GM23338 (cell line): ENCODE measurements around the gene TRAF2. TPM values are rescaled to one million over a fixed set of nuclear protein-coding genes. Genes with fewer than 3 reads are reported as not detected.
"Not testable (repeated sequence)": the region's sequence is repeated elsewhere in the genome, so short reads cannot be mapped to it uniquely, and the experiment has no call there.

Experiments
- ATAC-seq: fragments of 200-7000 bp; cut with Tn5 transposase; 3 replicates; pipeline ENCODE4 v1.9.1; 2020
- DNase-seq: peaks from one replicate; pipeline ENCODE4 v3.0.0-alpha.2; 2015; ENCODE audit warnings: low spot score
- H2AFZ ChIP-seq: fragments of 200-600 bp; sonication (generic); 2 replicates; pipeline ENCODE4 v1.8.0; 2016; ENCODE audit warnings: antibody characterized with exemption, mild to moderate bottlenecking, moderate library complexity
- H3F3A ChIP-seq: fragments of 200-600 bp; sonication (generic); replicated peaks from 2 replicates; pipeline ENCODE4 v1.8.0; 2017; ENCODE audit warnings: antibody characterized with exemption, mixed run types, low read depth
- H3K27ac ChIP-seq: fragments of 200-600 bp; sonication (generic); 2 replicates; pipeline ENCODE4 v1.6.1; 2016; ENCODE audit warnings: low read depth
- H3K27me3 ChIP-seq: fragments of 200-600 bp; sonication (generic); 2 replicates; pipeline ENCODE4 v1.8.0; 2016; ENCODE audit warnings: mild to moderate bottlenecking, mixed run types, moderate library complexity; ENCODE audit not compliant: insufficient read depth
- H3K36me3 ChIP-seq: fragments of 200-600 bp; sonication (generic); 2 replicates; pipeline ENCODE4 v1.8.0; 2016; ENCODE audit warnings: mild to moderate bottlenecking; ENCODE audit not compliant: insufficient read depth
- H3K4me1 ChIP-seq: fragments of 200-600 bp; sonication (generic); 2 replicates; pipeline ENCODE4 v1.8.0; 2016; ENCODE audit warnings: mild to moderate bottlenecking, moderate library complexity; ENCODE audit not compliant: insufficient read depth
- H3K4me2 ChIP-seq: fragments of 200-600 bp; sonication (generic); 2 replicates; pipeline ENCODE4 v1.7.1; 2017; ENCODE audit warnings: mixed run types
- H3K4me3 ChIP-seq: fragments of 200-600 bp; sonication (generic); 2 replicates; pipeline ENCODE4 v1.6.1; 2016; ENCODE audit warnings: mixed run types
- H3K79me2 ChIP-seq: fragments of 200-600 bp; sonication (generic); replicated peaks from 2 replicates; pipeline ENCODE4 v1.8.0; 2017; ENCODE audit warnings: mild to moderate bottlenecking; ENCODE audit not compliant: insufficient read depth
- H3K9me2 ChIP-seq: fragments of 200-600 bp; sonication (generic); 2 replicates; pipeline ENCODE4 v1.8.0; 2017; ENCODE audit not compliant: insufficient read depth
- H4K20me1 ChIP-seq: fragments of 200-600 bp; sonication (generic); replicated peaks from 2 replicates; pipeline ENCODE4 v1.8.0; 2017; ENCODE audit warnings: mild to moderate bottlenecking; ENCODE audit not compliant: insufficient read depth
- H3K27ac Mint-ChIP-seq: 2 replicates; pipeline ENCODE4 v1.8.0; 2020; ENCODE audit warnings: inconsistent platforms, mild to moderate bottlenecking, moderate library complexity, mixed read lengths
- H3K27me3 Mint-ChIP-seq: 3 replicates; pipeline ENCODE4 v1.8.0; 2022; ENCODE audit warnings: low read depth, mild to moderate bottlenecking, moderate library complexity, mixed read lengths, inconsistent platforms; ENCODE audit not compliant: insufficient read depth, poor library complexity
- H3K36me3 Mint-ChIP-seq: 3 replicates; pipeline ENCODE4 v1.8.0; 2021; ENCODE audit warnings: low read depth, mild to moderate bottlenecking, inconsistent platforms, moderate library complexity, mixed read lengths
- H3K4me1 Mint-ChIP-seq: 3 replicates; pipeline ENCODE4 v1.8.0; 2020; ENCODE audit warnings: mild to moderate bottlenecking, inconsistent platforms, mixed read lengths
- H3K4me3 Mint-ChIP-seq: 3 replicates; pipeline ENCODE4 v1.8.0; 2021; ENCODE audit warnings: moderate library complexity, mild to moderate bottlenecking, inconsistent platforms, mixed read lengths
- H3K9me3 Mint-ChIP-seq: 3 replicates; pipeline ENCODE4 v1.8.0; 2020; ENCODE audit warnings: moderate library complexity, mild to moderate bottlenecking, inconsistent platforms, mixed read lengths
- CREB1 ChIP-seq: fragments of 250-450 bp; sonication (Bioruptor Pico); IDR thresholded peaks from 2 replicates; pipeline ENCODE4 v1.5.0; 2020; ENCODE audit warnings: low read depth, mild to moderate bottlenecking, moderate library complexity
- EZH2phosphoT487 ChIP-seq: fragments of 200-600 bp; sonication (generic); IDR thresholded peaks from one replicate; pipeline ENCODE4 v1.8.1; 2018; ENCODE audit warnings: antibody characterized with exemption; ENCODE audit not compliant: unreplicated experiment
- POLR2AphosphoS5 ChIP-seq: IDR thresholded peaks from 2 replicates; pipeline ENCODE4 v1.6.1; 2016; ENCODE audit warnings: antibody characterized with exemption, low read depth
- STAT1 ChIP-seq: IDR thresholded peaks from one replicate; pipeline ENCODE4 v1.6.1; 2016; ENCODE audit warnings: antibody characterized with exemption; ENCODE audit not compliant: unreplicated experiment
- ZNF331 ChIP-seq: fragments of 250-450 bp; sonication (Bioruptor Pico); IDR thresholded peaks from 2 replicates; pipeline ENCODE4 v1.5.0; 2020; ENCODE audit warnings: low read depth, mild to moderate bottlenecking, moderate library complexity
- polyA plus RNA-seq: library from polyadenylated mRNA; unstranded; fragments of >200 nt; fragmentation: Nextera tagmentation; extraction: Ambion mirVana; gene quantifications from 2 replicates; pipeline ENCODE4 v1.2.1, GENCODE V29; 2016
- total RNA-seq: library from RNA; depleted of rRNA; stranded (reverse); fragments of >200 nt; shearing (Covaris generic); gene quantifications from 2 replicates; pipeline ENCODE4 v1.2.3, GENCODE V29; 2014
- TF ChIP-seq, protein P1 (sequence below): IDR thresholded peaks from 2 replicates; pipeline ENCODE4 v1.6.1; 2016; ENCODE audit warnings: antibody characterized with exemption
- TF ChIP-seq, protein P2 (sequence below): IDR thresholded peaks from one replicate; pipeline ENCODE4 v1.6.1; 2018; ENCODE audit warnings: antibody characterized with exemption; ENCODE audit not compliant: unreplicated experiment
- TF ChIP-seq, protein P3 (sequence below): fragments of 250-450 bp; sonication (Bioruptor Pico); IDR thresholded peaks from 2 replicates; pipeline ENCODE4 v1.5.0; 2020; ENCODE audit warnings: mild to moderate bottlenecking, moderate library complexity

TRAF2 gene
- total and polyA plus RNA-seq, 2 experiments from 2014 or later = 25.4 to 39.9 TPM

- TF ChIP-seq, protein P1, sequence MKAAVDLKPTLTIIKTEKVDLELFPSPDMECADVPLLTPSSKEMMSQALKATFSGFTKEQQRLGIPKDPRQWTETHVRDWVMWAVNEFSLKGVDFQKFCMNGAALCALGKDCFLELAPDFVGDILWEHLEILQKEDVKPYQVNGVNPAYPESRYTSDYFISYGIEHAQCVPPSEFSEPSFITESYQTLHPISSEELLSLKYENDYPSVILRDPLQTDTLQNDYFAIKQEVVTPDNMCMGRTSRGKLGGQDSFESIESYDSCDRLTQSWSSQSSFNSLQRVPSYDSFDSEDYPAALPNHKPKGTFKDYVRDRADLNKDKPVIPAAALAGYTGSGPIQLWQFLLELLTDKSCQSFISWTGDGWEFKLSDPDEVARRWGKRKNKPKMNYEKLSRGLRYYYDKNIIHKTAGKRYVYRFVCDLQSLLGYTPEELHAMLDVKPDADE = no peak
- no peak for TF ChIP-seq STAT1
- TF ChIP-seq EZH2phosphoT487 = no peak
- TF ChIP-seq, protein P2, sequence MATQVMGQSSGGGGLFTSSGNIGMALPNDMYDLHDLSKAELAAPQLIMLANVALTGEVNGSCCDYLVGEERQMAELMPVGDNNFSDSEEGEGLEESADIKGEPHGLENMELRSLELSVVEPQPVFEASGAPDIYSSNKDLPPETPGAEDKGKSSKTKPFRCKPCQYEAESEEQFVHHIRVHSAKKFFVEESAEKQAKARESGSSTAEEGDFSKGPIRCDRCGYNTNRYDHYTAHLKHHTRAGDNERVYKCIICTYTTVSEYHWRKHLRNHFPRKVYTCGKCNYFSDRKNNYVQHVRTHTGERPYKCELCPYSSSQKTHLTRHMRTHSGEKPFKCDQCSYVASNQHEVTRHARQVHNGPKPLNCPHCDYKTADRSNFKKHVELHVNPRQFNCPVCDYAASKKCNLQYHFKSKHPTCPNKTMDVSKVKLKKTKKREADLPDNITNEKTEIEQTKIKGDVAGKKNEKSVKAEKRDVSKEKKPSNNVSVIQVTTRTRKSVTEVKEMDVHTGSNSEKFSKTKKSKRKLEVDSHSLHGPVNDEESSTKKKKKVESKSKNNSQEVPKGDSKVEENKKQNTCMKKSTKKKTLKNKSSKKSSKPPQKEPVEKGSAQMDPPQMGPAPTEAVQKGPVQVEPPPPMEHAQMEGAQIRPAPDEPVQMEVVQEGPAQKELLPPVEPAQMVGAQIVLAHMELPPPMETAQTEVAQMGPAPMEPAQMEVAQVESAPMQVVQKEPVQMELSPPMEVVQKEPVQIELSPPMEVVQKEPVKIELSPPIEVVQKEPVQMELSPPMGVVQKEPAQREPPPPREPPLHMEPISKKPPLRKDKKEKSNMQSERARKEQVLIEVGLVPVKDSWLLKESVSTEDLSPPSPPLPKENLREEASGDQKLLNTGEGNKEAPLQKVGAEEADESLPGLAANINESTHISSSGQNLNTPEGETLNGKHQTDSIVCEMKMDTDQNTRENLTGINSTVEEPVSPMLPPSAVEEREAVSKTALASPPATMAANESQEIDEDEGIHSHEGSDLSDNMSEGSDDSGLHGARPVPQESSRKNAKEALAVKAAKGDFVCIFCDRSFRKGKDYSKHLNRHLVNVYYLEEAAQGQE = no peak
Observed at GRCh38 chr9:136868644-136869043, 17.7 kb upstream of the TRAF2 start (continued).

GRCh38 chr9:136869611-136870010 lies 16.7 kb upstream of the TRAF2 start:
- not testable (repeated sequence) for H3K4me1 Mint-ChIP-seq, H3K27ac Mint-ChIP-seq, H3K4me1 ChIP-seq, H3K36me3 ChIP-seq, ATAC-seq, H3K4me3 ChIP-seq, H3K9me2 ChIP-seq, H3K4me3 Mint-ChIP-seq, H2AFZ ChIP-seq, DNase-seq, H3K27me3 ChIP-seq, H4K20me1 ChIP-seq, H3K27ac ChIP-seq, H3K4me2 ChIP-seq, H3F3A ChIP-seq
- Mint-ChIP-seq H3K27me3 (peaks cover 19% of the 10 kb centered on the region), H3K9me3 (peaks cover 70% of the 10 kb centered on the region), H3K36me3 (peaks cover 40% of the 10 kb centered on the region)
- peaks cover 10% of the 10 kb centered on the region for H3K79me2 ChIP-seq

DNA sequence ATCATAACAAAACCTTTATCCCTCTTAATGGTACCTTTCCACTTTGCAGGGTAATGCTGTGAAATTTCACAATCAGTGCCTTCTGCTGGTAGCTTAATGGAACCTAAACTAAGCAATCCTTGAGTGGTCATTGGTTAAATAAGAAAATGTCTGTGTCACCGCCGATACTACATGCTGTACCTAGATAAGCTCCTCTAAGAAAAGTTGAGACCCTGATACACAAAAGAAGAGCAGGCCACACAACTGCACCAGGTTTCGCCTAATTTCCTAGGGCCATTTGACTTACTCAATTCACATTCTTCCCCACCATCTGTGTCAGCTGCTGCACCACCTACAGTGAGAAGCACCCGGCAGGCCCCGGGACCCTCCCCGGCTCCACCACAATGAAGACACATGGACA lies 11.2 kb upstream of the TRAF2 start:
- Mint-ChIP-seq H3K4me1 (no peaks in the 10 kb centered on the region), H3K36me3 (peaks cover 11% of the 10 kb centered on the region), H3K9me3 (peaks cover 57% of the 10 kb centered on the region), H3K27ac (no peak overlapping the region), H3K4me3 (no peak overlapping the region), H3K27me3 (peaks cover 4% of the 10 kb centered on the region)
- Histone ChIP-seq H3K27ac (no peak overlapping the region), H3K4me2 (no peak overlapping the region), H4K20me1 (no peaks in the 10 kb centered on the region), H3K4me1 (no peaks in the 10 kb centered on the region), H2AFZ (no peak overlapping the region), H3K36me3 (no peaks in the 10 kb centered on the region), H3K4me3 (no peak overlapping the region), H3K79me2 (no peaks in the 10 kb centered on the region), H3K27me3 (no peaks in the 10 kb centered on the region), H3K9me2 (no peaks in the 10 kb centered on the region), H3F3A (no peaks in the 10 kb centered on the region; the same call in 1 of the 2 replicates)
- no peak for ATAC-seq
- DNase-seq = no peak
- TF ChIP-seq POLR2AphosphoS5 (no peak), ZNF331 (no peak), CREB1 (CRISPR knock-in tag) (no peak), EZH2phosphoT487 (no peak)
- TF ChIP-seq, protein P1 = no peak
- TF ChIP-seq, protein P3, sequence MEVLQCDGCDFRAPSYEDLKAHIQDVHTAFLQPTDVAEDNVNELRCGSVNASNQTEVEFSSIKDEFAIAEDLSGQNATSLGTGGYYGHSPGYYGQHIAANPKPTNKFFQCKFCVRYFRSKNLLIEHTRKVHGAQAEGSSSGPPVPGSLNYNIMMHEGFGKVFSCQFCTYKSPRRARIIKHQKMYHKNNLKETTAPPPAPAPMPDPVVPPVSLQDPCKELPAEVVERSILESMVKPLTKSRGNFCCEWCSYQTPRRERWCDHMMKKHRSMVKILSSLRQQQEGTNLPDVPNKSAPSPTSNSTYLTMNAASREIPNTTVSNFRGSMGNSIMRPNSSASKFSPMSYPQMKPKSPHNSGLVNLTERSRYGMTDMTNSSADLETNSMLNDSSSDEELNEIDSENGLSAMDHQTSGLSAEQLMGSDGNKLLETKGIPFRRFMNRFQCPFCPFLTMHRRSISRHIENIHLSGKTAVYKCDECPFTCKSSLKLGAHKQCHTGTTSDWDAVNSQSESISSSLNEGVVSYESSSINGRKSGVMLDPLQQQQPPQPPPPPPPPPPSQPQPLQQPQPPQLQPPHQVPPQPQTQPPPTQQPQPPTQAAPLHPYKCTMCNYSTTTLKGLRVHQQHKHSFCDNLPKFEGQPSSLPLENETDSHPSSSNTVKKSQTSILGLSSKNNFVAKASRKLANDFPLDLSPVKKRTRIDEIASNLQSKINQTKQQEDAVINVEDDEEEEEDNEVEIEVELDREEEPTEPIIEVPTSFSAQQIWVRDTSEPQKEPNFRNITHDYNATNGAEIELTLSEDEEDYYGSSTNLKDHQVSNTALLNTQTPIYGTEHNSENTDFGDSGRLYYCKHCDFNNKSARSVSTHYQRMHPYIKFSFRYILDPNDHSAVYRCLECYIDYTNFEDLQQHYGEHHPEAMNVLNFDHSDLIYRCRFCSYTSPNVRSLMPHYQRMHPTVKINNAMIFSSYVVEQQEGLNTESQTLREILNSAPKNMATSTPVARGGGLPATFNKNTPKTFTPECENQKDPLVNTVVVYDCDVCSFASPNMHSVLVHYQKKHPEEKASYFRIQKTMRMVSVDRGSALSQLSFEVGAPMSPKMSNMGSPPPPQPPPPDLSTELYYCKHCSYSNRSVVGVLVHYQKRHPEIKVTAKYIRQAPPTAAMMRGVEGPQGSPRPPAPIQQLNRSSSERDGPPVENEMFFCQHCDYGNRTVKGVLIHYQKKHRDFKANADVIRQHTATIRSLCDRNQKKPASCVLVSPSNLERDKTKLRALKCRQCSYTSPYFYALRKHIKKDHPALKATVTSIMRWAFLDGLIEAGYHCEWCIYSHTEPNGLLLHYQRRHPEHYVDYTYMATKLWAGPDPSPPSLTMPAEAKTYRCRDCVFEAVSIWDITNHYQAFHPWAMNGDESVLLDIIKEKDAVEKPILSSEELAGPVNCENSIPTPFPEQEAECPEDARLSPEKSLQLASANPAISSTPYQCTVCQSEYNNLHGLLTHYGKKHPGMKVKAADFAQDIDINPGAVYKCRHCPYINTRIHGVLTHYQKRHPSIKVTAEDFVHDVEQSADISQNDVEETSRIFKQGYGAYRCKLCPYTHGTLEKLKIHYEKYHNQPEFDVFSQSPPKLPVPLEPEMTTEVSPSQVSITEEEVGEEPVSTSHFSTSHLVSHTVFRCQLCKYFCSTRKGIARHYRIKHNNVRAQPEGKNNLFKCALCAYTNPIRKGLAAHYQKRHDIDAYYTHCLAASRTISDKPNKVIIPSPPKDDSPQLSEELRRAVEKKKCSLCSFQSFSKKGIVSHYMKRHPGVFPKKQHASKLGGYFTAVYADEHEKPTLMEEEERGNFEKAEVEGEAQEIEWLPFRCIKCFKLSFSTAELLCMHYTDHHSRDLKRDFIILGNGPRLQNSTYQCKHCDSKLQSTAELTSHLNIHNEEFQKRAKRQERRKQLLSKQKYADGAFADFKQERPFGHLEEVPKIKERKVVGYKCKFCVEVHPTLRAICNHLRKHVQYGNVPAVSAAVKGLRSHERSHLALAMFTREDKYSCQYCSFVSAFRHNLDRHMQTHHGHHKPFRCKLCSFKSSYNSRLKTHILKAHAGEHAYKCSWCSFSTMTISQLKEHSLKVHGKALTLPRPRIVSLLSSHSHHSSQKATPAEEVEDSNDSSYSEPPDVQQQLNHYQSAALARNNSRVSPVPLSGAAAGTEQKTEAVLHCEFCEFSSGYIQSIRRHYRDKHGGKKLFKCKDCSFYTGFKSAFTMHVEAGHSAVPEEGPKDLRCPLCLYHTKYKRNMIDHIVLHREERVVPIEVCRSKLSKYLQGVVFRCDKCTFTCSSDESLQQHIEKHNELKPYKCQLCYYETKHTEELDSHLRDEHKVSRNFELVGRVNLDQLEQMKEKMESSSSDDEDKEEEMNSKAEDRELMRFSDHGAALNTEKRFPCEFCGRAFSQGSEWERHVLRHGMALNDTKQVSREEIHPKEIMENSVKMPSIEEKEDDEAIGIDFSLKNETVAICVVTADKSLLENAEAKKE (CRISPR knock-in tag) = no peak
